ENCODE measurements around the gene DEFB121.

- TF ChIP-seq EZH2 (IDR thresholded peaks at IDR 0.05; ENCODE audit: insufficient read depth, poor library complexity, severe bottlenecking) (no peak), EZH2phosphoT487 (IDR thresholded peaks at IDR 0.05; ENCODE audit: insufficient read depth, low read depth) (no peak)
Observed at GRCh38 chr20:31390490-31390889, 15.5 kb downstream of the DEFB121 start, which contains the start of gene DEFB119.

Data from GM23248 (cell line).